NCI-H146 treated with DMSO at 0.1 percent for 48 hours (cell line): Measurements from ENCODE around the gene EML1.

Source experiments
- DNase-seq: peaks from one replicate; lab custom pipeline; 2025; ENCODE audit not compliant: unreplicated experiment; lab: John Stamatoyannopoulos, UW

EML1 gene

GRCh38 chr14:99891266-99891665 is 98.1 kb downstream of the EML1 start:
- no peak for DNase-seq

GRCh38 chr14:99891900-99892299 is 98.7 kb downstream of the EML1 start:
- no peak for DNase-seq

DNA sequence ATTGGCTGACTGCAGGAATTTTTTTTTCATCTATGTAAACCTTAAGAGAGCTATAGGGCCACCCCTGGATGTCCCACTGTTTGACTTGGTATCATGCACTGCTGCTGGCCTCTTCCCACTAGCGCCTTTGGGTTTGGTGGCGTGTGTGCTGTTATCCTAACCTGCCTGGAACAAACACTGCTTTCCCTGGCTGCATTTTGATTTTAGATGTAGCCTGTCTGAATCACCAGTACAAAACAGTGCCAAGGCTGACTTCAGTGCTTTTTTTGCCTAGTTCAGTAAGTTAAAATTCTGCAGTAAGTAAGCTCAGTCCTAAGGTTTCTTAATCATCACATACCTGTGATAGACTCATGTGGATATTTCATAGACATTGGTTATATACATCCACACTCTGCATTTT is 99.2 kb downstream of the EML1 start:
- no peak for DNase-seq

- no peak for DNase-seq
These were observed 103.1 kb downstream of the EML1 start for GRCh38 chr14:99896361-99896760.

DNA sequence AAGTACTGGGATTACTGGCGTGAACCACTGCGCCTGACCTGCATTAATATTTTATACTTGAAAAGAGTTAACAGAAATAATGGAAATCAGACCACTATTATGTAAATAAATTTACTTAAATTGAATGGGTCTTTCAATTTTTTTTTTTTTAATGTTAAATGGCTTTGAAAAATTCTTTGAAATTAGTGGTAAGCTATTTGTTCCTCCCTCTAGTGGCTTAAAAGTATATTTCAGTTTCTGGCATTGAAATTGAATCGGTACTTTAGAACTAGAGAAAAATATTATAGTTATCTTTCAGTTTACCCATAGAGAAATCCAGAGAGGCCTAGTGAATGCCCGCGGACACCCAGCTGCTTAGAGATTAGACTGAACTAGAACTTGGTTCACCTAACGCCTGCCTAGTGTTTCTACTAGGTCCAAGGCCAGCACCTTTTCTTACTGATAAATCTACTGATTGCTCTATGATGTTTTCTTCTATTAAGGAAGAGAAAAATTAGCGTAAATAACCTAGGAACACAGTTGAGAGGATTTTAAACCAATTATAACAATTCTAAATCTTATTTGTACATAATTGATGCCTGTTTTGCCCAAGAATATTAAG is 106.5 kb downstream of the EML1 start:
- no peak for DNase-seq

DNA sequence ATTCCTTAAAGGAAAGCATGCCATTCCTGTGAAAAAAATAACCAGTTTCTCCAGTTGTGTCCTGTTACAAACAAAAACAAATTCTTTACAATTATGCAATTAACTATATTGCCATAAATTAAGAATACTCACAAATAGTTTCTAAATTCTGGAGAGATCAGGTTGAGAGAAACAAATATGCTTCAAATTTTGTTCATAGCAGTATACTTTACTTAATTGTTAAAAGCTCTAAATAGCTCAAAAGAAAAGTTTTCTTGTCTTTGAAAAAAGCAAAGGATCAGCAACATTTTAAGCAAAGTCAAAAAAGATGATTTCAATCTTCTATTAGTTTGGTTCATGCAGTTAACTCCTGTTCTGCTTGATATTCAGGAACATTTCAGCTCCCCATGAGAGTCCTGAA is 109.7 kb downstream of the EML1 start:
- no peak for DNase-seq

GRCh38 chr14:99904506-99904905 is 111.3 kb downstream of the EML1 start:
- no peak for DNase-seq

GRCh38 chr14:99905121-99905520 is 111.9 kb downstream of the EML1 start:
- DNase-seq = no peak

- no peak for DNase-seq
These were observed 114.8 kb downstream of the EML1 start for GRCh38 chr14:99907761-99908652.

- no peak for DNase-seq
These were observed 115.5 kb downstream of the EML1 start for GRCh38 chr14:99908653-99909250.

DNA sequence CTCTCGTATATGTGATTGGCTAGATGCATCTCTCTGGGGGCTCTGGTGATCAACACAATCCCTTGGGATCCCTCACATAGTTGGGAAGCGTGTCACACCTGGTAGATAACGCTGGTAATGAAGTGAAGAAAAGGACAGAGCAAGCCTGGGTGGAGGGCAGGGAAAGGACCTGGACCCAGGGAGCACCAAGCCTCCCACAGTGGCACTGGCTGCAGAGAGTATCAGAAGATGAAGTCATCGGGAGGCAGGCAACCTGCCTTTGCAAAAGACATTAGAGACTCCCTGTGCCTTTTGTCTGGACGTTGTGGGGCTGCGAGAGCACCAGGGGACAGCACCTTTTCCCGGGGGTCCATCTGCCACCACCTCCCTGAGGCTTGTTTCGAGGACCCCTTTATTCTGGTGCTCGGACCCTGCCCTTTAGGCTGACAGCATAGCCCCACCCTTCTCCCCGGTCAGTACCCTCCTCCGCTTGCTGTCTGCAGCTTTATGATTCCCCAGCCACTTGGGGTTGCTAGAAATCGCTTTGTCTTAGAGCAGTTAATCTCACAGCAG is 116.4 kb downstream of the EML1 start:
- no peak for DNase-seq

- DNase-seq = no peak
These were observed 117.4 kb downstream of the EML1 start for GRCh38 chr14:99910337-99911309.

GRCh38 chr14:99915305-99916090 is 122.3 kb downstream of the EML1 start:
- no peak for DNase-seq

- no peak for DNase-seq
These were observed 122.8 kb downstream of the EML1 start for GRCh38 chr14:99916091-99916383.

DNA sequence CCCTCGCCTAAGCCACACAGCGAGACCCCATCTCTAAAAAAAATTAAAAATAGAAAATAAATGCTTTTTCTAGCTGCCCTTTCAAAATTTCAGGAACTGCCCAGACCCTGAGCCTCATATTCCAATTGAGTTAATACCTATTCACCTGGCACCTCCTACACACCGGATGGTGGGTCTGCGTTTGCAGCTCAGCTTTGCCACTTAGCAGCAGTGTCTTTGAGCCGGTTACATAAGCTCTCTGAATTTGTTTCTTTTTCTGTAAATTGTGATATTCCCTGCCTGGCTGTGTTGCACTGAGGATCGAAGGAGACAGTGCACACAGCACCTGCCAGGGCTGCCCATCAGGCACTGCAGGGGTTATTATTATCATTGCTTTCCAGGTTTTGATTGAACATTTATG is 125.6 kb downstream of the EML1 start:
- DNase-seq = no peak

GRCh38 chr14:99921425-99921824 is 128.2 kb downstream of the EML1 start:
- DNase-seq = no peak

GRCh38 chr14:99924379-99924778 is 131.2 kb downstream of the EML1 start:
- DNase-seq = no peak

DNA sequence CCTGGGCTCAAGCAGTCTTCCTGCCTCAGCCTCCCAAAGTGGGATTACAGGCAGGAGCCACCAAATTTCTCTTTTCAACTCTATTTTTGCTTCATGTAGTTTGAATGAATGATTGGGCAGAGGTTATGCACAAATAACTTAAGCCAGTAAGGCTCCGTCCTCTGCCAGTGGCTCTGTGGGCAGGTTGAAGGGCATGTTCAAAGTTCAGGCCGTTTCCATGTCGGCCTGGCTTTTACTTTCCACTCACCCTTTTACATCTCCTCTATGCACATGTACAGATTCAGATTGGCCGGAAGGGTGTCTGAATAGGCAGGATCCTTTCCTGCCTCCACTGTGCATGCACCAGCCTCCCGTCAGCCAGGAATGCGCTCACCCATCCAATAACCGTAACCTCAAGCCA is 132.3 kb downstream of the EML1 start:
- no peak for DNase-seq

- DNase-seq = no peak
These were observed 135.8 kb downstream of the EML1 start for GRCh38 chr14:99928963-99929362.

- DNase-seq = no peak
These were observed 136.4 kb downstream of the EML1 start for GRCh38 chr14:99929601-99930000.
